OCI-LY1 (cell line): Measurements from ENCODE around the gene MAPK13.

Experiments used
- H2AFZ ChIP-seq: fragments of 200-600 bp; sonication (generic), shearing (Covaris generic); 2 replicates; pipeline ENCODE4 v1.6.0; 2014; ENCODE audit warnings: antibody characterized with exemption, mild to moderate bottlenecking, low read length
- H3F3A ChIP-seq: fragments of 200-600 bp; sonication (generic), shearing (Covaris generic); 2 replicates; pipeline ENCODE4 v1.6.0; 2014; ENCODE audit warnings: mild to moderate bottlenecking, antibody characterized with exemption, low read length, moderate library complexity; ENCODE audit not compliant: insufficient read depth
- H3K27ac ChIP-seq: fragments of 200-600 bp; sonication (generic); 2 replicates; pipeline ENCODE4 v1.5.1; 2014; ENCODE audit warnings: low read length, mixed run types, mild to moderate bottlenecking, low read depth; ENCODE audit not compliant: poor library complexity, severe bottlenecking
- H3K27me3 ChIP-seq: fragments of 200-600 bp; sonication (generic); 2 replicates; pipeline ENCODE4 v1.6.0; 2014; ENCODE audit warnings: antibody characterized with exemption, mild to moderate bottlenecking, low read length, moderate library complexity; ENCODE audit not compliant: insufficient read depth
- H3K36me3 ChIP-seq: fragments of 200-600 bp; sonication (generic); 2 replicates; pipeline ENCODE4 v1.6.1; 2014; ENCODE audit warnings: mild to moderate bottlenecking, antibody characterized with exemption, low read length, moderate library complexity, mixed read lengths; ENCODE audit not compliant: insufficient read depth
- H3K4me1 ChIP-seq: fragments of 200-600 bp; sonication (generic); 2 replicates; pipeline ENCODE4 v1.5.1; 2014; ENCODE audit warnings: mild to moderate bottlenecking, low read length, moderate library complexity; ENCODE audit not compliant: insufficient read depth, severe bottlenecking
- H3K4me2 ChIP-seq: fragments of 200-600 bp; sonication (generic), shearing (Covaris generic); 2 replicates; pipeline ENCODE4 v1.6.1; 2014; ENCODE audit warnings: low read length
- H3K4me3 ChIP-seq: fragments of 200-600 bp; sonication (generic); 2 replicates; pipeline ENCODE4 v1.5.1; 2014; ENCODE audit warnings: low read length, low read depth, mild to moderate bottlenecking, mixed read lengths; ENCODE audit not compliant: poor library complexity, severe bottlenecking
- H3K79me2 ChIP-seq: fragments of 200-600 bp; shearing (Covaris generic); 2 replicates; pipeline ENCODE4 v1.6.1; 2016; ENCODE audit warnings: mixed run types, low read length, mixed read lengths; ENCODE audit not compliant: insufficient read depth
- H3K9ac ChIP-seq: fragments of 200-600 bp; sonication (generic), shearing (Covaris generic); 2 replicates; pipeline ENCODE4 v1.6.1; 2014; ENCODE audit warnings: mild to moderate bottlenecking, low read length, mixed read lengths
- H3K9me2 ChIP-seq: fragments of 200-600 bp; sonication (generic), shearing (Covaris generic); 2 replicates; pipeline ENCODE4 v1.6.1; 2014; ENCODE audit warnings: low read depth, mild to moderate bottlenecking, low read length, mixed read lengths
- H3K9me3 ChIP-seq: fragments of 200-600 bp; shearing (Covaris generic); 2 replicates; pipeline ENCODE4 v1.6.1; 2014; ENCODE audit warnings: low read length, mixed read lengths
- H4K20me1 ChIP-seq: fragments of 200-600 bp; sonication (generic), shearing (Covaris generic); 2 replicates; pipeline ENCODE4 v1.6.0; 2016; ENCODE audit warnings: mild to moderate bottlenecking, low read length; ENCODE audit not compliant: insufficient read depth
- CTCF ChIP-seq: fragments of 200-600 bp; sonication (generic), shearing (Covaris generic); IDR thresholded peaks from 2 replicates; pipeline ENCODE4 v1.5.1; 2017; ENCODE audit warnings: mild to moderate bottlenecking, antibody characterized with exemption, low read length, moderate library complexity, mixed read lengths
- EZH2 ChIP-seq: fragments of 200-600 bp; sonication (generic), shearing (Covaris generic); IDR thresholded peaks from 2 replicates; pipeline ENCODE4 v1.8.0; 2017; ENCODE audit warnings: borderline replicate concordance, mixed run types, mild to moderate bottlenecking, antibody characterized with exemption, low read length, moderate library complexity, mixed read lengths

The MAPK13 gene

GRCh38 chr6:36170704-36171103, 40.4 kb downstream of the MAPK13 start:
- H2AFZ ChIP-seq = no peak overlapping the region
- no peak overlapping the region for H3K27ac ChIP-seq
- no peak overlapping the region for H3K4me3 ChIP-seq
- no peaks in the 10 kb centered on the region; the same call in 1 of the 2 replicates for H3K36me3 ChIP-seq
- no peaks in the 10 kb centered on the region for H3K4me1 ChIP-seq
- no peak for TF ChIP-seq EZH2
- H4K20me1 ChIP-seq = no peaks in the 10 kb centered on the region
- H3F3A ChIP-seq = no peaks in the 10 kb centered on the region
- H3K27me3 ChIP-seq = no peaks in the 10 kb centered on the region
- no peak overlapping the region for H3K4me2 ChIP-seq
- no peaks in the 10 kb centered on the region for H3K79me2 ChIP-seq
- 0 out of 2 replicates have a peak, but pooled peaks cover 3% of the 10 kb centered on the region for H3K9me3 ChIP-seq
- no peaks in the 10 kb centered on the region for H3K9me2 ChIP-seq
- H3K9ac ChIP-seq = no peak overlapping the region

GRCh38 chr6:36171573-36171972, 41.3 kb downstream of the MAPK13 start:
- H3K4me3 ChIP-seq = no peak overlapping the region
- H3K27me3 ChIP-seq = no peaks in the 10 kb centered on the region
- H3K9me2 ChIP-seq = no peaks in the 10 kb centered on the region

GRCh38 chr6:36177166-36177565, 46.9 kb downstream of the MAPK13 start:
- no peaks in the 10 kb centered on the region for H3K4me1 ChIP-seq
- no peaks in the 10 kb centered on the region for H4K20me1 ChIP-seq
- no peaks in the 10 kb centered on the region; the same call in 1 of the 2 replicates for H3K36me3 ChIP-seq
- H3K4me2 ChIP-seq = no peak overlapping the region
- H3F3A ChIP-seq = no peaks in the 10 kb centered on the region
- H3K79me2 ChIP-seq = no peaks in the 10 kb centered on the region
- no peak overlapping the region for H3K4me3 ChIP-seq
- H3K27ac ChIP-seq = no peak overlapping the region
- TF ChIP-seq CTCF (no peak), EZH2 (no peak)
- H3K27me3 ChIP-seq = no peaks in the 10 kb centered on the region; the same call in 1 of the 2 replicates
- H3K9me3 ChIP-seq = peaks cover 10% of the 10 kb centered on the region; the same call in 1 of the 2 replicates
- no peaks in the 10 kb centered on the region for H3K9me2 ChIP-seq
- H2AFZ ChIP-seq = no peak overlapping the region
- H3K9ac ChIP-seq = no peak overlapping the region

More at GRCh38 chr6:36171573-36171972, 41.3 kb downstream of the MAPK13 start:
- Histone ChIP-seq H3K9me3 (0 out of 2 replicates have a peak, but pooled peaks cover 3% of the 10 kb centered on the region), H3K4me2 (no peak overlapping the region), H3K9ac (no peak overlapping the region), H3K4me1 (no peaks in the 10 kb centered on the region), H3K36me3 (no peaks in the 10 kb centered on the region; the same call in 1 of the 2 replicates), H3F3A (no peaks in the 10 kb centered on the region), H3K79me2 (no peaks in the 10 kb centered on the region), H3K27ac (no peak overlapping the region), H4K20me1 (no peaks in the 10 kb centered on the region), H2AFZ (no peak overlapping the region)
- no peak for TF ChIP-seq CTCF
- no peak for TF ChIP-seq EZH2

- Histone ChIP-seq H3K4me2 (no peak overlapping the region), H3K79me2 (no peaks in the 10 kb centered on the region), H3K4me3 (no peak overlapping the region), H4K20me1 (no peaks in the 10 kb centered on the region), H2AFZ (no peak overlapping the region), H3K36me3 (no peaks in the 10 kb centered on the region; the same call in 1 of the 2 replicates), H3K27ac (no peak overlapping the region), H3F3A (no peaks in the 10 kb centered on the region), H3K9me2 (no peaks in the 10 kb centered on the region), H3K9me3 (peaks cover 10% of the 10 kb centered on the region; the same call in 1 of the 2 replicates), H3K4me1 (no peaks in the 10 kb centered on the region), H3K27me3 (no peaks in the 10 kb centered on the region; the same call in 1 of the 2 replicates), H3K9ac (no peak overlapping the region)
- TF ChIP-seq EZH2 (no peak), CTCF (no peak)
These were observed 48.2 kb downstream of the MAPK13 start for GRCh38 chr6:36178544-36178943.
